ENCODE results near the gene SCO2.

The SCO2 gene, protein sequence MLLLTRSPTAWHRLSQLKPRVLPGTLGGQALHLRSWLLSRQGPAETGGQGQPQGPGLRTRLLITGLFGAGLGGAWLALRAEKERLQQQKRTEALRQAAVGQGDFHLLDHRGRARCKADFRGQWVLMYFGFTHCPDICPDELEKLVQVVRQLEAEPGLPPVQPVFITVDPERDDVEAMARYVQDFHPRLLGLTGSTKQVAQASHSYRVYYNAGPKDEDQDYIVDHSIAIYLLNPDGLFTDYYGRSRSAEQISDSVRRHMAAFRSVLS

DNA sequence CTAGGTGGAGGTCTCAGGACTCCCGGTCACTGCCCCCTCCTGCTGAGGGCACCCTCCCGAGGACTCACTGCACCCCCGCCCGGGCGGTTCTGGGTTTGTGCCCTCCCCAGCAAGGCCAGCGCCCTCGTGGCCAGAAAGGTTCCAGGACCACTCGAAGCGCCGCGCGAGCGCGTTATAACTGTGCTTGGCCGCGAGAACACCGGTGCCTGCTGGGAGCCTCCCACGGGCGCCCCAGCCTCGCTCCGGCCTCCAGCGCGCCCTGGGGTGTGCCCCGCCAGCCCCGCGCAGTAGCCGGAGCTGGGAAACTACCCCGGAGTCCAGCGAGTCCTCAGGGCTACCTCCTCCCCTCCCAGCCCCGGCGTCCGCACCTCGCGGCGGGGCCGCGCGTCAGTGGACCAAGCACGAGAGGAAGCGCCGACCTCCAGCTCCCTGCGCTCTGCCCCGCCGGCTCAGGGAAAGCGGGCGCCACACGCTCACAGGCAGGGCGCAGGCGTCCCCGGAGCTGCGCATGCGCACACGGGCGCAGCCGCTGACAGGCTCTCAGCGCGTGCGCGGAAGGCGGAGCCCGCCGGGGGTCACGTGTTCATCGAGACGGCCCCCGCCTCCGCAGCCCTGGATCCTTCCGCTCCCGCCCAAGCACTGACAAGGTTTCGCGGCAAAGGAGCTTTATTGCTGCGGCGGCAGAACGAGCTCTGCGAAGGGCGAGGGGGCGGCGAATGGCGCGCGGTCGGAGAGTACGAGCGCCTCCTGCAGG is at the start of gene SCO2:
Gene SCO2 (minus strand): TSS at position 495 of the 754 bp plus-strand sequence. CDS start 1,187 bp downstream, outside the sequence.
- peak; percentile 95 for DNase-seq (ENCODE audit: low spot score)

DNA sequence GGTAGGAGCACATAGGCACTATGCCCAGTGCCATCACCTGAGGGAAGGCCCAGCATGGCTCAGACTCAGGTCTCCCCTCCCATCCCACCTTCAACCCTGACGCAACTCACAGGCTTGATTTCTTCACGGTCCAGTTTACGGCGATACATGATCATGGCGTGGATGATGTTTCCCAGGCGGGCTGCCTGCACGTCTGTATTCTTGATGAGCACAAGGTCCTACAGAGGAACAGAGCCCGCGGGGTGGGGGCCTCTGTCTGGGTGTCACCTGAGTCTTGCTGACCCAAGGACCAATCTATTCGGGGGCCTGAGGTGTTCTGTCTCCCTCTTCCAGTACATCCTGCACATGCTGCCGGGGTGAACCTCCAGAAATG is 49.0 kb upstream of the SCO2 start:
- DNase-seq (ENCODE audit: low spot score) = no peak

DNA sequence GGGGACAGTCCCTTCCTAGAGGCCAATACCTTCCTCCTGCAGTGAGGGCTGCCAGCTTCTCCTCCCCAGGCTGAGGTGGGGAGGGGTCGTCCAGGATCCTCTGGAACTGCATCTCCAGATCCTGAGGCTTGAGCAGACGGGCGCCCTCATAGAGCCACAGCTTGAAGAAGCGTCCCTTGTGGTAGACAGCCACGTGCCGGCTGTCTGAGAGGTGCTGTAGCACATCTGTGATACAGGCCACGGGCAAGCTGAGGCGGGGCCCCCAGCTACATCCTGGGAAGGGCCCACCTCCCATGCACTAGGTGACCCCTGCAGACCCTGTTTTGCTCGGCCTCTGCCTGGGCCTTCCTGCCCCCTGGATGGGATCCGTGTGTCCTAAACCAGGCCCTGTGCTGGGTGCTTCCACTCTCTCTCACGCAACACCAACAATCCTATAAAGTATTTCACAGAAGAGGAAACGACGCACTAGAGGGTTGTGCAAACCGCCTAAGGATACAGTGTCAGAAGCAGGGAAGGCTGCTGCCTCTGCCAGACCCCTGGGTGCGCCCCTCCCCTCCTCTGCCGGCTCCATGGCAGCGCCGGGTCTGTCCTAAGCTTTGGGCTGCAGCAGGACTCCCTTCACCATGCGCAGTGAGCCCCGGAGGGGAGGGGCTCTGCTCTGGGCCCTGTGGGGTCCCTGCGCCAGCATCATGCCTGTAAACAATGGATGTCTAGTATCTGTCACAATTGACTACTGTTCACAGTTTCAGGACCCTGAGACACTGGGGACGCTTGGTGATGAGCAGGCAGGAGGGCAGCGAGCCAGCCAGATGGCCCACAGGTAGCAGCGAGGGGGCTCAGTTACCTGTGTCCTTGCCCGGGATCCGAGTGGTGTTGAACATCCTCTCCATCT is 48.3 kb upstream of the SCO2 start:
- DNase-seq (ENCODE audit: low spot score) = no peak

DNA sequence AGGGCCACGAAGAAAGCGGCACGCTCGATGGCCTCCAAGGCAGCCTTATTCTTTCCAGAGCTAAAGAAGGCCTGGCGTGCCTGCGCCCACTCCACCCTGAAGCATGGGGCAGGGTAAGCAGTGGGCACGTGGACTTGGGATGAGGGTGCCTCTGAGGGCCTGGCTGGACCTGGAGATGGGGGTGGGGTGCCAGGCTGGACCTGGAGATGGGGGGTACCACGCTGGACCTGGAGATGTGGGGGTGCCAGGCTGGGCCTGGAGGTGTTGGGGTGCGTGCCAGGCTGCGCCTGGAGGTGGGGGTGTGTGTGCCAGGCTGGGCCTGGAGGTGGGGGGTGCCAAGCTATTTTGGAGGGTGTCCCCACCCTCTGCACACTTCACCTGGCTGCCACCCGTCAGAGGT is 47.6 kb upstream of the SCO2 start:
- no peak for DNase-seq (ENCODE audit: low spot score)

DNA sequence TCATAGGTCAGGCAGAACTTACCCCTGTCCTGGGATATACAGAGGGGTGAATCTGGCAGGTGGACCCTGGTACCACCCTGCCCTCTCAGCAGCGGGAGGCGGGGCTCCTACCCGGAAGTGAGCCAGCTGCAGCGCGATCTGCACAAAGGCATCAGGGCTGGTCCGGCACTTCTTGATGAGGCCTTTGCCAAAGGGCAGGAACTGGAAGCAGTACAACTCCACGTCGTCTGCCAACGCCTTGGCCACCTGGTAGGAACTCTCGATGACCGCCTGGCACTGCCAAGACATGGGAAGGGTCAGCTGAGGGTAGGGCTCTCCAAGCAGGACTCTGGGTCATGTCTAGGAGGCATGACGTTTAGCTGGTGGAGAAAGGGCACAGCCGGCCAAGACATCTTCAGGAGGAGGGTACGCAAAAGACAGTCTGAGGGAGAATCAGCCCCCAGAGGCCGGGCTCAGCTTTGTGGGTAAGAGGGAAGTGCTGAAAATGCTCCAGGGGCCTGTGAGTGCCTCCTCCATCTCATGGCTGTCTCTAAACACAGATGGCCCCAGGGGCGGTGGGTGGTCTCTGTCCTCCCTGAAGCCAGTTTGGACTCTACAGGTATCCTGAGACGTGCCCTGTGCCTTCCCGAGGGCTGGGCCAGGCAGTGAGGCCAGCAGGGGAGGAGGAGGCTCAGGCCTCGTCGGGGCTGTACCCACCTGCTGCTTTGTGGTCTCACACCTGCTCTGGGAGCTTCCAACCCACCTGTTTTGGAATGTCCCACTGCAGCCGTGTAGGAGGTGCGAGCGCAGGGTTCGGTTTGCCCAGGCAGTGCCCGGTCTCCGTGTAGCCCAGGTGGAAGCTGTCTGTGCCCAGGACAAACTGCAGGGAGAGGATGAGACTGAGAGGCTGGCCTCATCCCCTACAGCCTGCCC is 46.1 kb upstream of the SCO2 start:
- no peak for DNase-seq (ENCODE audit: low spot score)

DNA sequence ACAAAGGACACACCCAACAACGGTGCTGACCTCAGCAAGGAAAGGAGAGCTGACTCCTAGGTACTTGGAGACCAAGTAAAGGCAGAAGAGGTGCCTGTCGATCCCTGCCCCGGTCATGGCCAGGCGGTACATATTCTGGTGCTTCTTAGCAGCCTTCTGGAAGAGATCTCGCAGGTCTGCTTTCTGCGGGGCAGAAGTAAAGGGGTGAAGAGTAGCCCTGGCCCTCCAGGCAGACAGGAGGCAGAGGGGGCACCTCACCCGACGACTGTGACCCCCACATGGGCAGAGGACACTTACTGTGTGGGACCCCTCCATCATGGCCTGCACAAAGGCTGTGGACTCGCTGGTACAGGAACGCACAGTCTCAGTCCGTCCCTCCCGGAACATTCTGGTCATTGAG is 45.5 kb upstream of the SCO2 start:
- no peak for DNase-seq (ENCODE audit: low spot score)

DNA sequence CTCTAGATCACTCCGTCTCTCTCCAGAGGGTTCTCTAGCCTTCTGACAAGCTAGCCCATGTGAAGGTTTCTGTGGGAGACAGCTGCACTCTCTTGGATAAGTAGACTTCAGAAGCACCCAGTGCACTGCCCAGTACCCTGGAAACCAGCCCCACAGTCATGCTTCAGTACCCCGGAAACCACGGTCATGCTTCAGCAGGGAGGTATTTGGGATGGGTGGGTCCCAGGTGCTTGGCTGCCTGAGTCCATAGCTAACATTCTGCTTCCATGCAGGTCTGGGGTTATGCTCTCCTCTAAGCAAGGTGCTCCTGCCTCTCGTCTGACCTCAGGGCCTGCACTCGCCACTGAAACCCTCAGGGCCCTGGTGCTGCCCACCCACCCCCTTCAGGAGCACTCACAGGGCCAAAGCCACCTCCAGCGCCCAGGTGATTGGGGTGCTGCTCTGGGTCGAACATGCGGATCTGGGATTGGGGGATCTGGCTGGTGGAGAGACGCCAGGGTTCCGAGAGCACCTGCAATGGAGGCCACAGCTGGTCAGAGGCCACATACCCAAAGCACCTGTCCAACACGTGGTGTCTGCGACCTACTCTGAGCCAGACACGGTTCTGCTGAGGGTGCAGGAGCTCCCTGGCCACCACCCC is 44.6 kb upstream of the SCO2 start:
- DNase-seq (ENCODE audit: low spot score) = no peak

DNA sequence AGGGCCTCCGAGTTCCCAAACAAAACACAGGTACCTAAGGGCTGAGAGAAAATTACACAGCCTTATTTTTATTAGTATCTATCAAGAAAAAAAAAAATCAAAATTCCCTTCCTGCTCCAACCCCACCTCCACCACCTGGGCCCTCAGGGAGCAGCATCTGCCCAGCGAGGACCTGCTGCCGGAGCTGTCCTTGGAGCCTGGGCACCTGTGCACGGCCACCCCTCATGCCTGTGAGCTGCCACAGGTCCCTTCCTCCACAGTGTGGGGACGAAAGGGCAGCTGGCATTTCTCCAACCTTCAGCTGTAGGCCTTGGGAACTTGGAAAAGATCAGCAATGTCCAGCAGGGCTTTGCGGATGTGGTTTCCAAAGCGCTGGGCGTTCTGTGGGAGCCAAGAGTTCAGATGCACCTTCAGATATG is 43.7 kb upstream of the SCO2 start:
- DNase-seq (ENCODE audit: low spot score) = no peak

DNA sequence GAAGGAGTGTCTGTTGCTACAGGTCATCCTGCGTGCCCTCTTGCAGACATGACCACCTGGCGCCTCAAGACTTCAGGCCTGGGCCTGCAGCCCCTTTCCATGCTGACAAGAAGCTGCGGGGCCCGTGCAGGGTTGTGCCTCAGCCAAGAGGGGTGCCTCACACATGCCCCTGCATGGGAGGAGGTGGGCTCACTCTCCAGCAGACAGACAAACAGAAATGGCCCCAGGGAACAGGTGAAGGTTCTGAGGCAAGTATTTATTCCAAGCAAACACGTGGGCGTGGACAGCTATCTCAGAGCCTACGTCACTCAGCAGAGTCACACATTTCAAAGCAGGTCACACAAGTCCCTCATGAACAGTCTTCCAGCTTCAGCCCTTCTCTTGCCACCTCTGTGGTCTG is 43.2 kb upstream of the SCO2 start:
- no peak for DNase-seq (ENCODE audit: low spot score)

DNA sequence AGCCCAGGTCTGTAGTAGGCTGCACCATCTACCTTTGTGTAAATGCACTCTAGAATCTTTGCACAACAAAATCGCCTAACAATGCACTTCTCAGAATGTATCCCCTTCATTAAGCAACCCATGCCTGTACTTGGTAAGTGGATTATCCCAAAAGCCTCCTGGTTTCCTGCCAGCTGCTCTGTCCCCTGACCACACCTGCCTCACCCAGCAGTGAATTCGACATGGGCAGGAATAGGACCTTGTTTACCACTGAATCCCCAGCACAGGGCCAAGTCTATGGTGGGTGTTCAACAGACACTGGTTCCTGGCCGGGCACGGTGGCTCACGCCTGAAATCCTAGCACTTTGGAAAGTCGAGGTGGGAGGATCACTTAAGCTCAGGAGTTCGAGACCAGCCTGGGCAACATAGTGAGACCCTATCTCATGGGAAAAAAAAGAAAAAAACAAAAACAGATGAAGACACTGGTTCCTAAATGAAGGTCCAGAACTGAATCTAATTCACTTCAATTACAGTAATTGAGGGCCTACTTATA is 42.4 kb upstream of the SCO2 start:
- no peak for DNase-seq (ENCODE audit: low spot score)

DNA sequence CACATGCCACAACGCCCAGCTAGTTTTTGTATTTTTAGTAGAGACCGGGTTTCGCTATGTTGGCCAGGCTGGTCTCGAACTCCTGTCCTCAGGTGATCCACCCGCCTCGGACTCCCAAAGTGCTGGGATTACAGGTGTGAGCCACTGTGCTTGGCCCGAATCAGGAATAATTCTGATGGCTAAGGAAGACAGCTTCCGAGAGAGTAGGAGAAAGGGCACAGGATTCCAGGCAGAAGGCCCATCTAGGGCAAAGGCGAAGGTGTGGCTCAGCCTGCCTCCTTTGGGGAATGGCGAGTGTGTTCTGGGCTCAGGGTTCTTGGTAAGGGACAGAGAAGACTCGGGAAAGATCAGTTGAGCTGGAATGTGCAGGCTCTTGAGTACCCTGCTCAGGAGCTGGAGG is 38.9 kb upstream of the SCO2 start:
- DNase-seq (ENCODE audit: low spot score) = no peak

DNA sequence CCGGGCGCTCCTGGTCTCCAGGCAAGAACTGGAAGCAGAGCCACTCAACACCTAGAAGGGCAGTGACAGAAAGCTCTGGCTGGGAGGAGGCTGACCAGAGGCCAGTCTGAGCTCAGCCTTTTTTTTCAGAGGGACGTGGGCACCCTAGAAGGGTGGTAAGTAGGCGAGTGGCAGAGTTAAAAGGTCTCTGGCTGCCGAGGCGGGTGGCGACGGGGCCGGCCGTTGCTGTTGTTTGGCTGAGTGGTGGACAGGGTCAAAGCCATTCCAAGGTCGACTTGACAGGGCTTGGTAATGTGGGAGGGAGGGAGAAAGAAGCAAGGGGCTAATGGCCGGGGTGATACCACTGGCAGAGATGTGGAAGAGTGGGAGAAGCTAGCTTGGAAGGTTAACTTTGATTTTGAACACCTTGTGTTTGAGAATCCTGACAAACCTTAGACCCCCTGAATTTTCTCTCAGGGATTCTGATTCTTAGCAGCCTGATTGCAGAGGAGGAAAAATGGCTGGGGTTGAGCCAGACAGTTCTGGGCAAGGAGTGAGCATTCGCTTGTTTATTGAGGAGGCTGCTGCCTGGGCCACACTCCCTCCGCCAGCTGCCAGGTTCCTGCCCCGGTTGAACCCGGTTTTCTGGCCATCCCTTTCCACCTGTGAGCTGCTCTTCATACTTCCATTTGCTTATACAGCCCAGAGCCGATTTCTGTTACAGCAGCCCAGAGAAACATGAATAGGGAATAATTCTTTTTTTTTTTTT is 38.2 kb upstream of the SCO2 start:
- peak; percentile 59 for DNase-seq (ENCODE audit: low spot score)

DNA sequence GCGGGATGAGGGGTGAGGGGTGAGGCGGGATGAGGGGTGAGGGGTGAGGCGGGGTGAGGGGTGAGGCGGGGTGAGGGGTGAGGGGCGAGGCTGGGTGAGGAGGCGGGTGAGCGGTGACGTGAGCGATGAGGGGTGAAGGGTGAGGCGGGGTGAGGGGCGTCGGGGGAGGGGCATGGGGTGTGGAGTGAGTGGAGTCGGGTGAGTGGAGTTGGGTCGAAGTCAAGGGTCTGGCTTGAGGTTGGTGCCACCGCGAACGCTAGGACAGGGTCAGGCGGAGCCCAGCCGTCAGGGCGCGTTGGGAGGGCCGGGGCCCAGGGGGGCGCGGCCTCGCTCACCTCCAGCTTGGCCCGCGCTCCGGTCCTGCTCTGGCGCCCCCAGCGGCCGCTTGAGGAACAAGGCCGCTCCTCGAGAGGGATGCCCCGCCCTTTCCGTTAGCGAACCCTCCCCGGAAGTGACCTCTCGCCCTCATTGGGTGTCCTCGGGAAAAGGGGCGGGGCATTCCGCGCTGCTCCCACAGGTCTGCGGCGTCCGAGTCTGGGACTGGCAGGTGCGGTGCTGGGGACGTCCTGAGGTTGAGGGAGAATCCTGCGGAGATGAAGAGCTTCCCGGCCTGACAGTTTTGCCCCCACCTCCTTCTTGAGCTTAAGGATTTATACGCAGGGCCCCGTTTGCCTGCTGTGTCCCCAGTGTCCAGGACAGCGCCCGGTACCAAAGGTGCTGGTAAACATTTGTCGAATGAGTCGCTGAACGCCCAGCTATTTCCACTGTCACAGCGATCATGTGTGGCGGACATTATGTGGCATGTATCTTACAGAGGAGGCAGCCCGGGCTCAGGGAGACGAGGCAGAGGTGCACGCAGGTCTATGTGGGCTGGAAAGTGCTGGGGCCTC is 37.4 kb upstream of the SCO2 start, which contains the start of gene SYCE3:
Gene SYCE3 (minus strand): TSS at position 397 of the 890 bp plus-strand sequence. CDS start 6,514 bp downstream, outside the sequence.
- DNase-seq (ENCODE audit: low spot score) = peak; percentile 98

DNA sequence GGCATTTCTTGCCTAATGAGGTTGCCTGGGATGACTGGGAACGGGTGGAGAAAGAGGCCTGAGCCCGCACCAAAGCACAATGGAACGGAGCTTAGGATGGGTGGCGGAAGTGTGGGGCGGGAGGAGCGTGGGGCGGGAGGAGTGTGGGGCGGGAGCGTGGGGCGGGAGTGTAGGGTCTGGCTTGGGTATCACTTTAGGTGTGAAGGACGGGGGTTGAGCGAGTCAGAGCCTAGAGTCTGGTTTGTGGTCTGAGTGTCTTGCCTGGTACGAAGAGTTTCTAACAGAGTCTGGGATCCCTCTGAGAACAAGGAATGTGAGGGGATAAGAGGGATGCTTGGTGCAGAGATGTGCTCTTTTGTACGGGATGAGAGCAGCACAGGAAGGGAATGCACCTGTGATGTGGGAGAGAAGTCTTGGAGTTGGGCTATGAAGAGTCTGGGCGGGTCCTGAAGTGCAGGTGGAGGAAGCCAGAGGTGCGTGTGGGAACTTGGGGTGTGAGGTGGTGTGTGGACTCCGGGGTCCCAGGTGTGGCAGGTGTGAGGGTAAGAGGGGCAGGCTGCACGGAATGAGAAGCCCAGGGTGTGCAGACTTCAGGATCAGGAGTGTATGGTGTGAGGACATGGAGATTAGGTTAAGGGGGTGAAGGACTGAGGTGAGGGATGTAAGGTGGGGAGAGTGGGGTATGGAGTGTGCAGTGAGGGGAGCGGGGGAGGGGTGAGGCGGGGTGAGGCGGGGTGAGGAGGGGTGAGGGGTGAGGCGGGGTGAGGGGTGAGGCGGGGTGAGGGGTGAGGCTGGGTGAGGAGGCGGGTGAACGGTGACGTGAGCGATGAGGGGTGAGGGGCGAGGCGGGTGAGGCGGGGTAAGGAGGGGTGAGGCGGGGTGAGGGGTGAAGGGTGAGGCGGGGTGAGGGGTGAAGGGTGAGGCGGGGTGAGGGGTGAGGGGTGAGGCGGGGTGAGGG is 36.3 kb upstream of the SCO2 start:
- DNase-seq (ENCODE audit: low spot score) = no peak

DNA sequence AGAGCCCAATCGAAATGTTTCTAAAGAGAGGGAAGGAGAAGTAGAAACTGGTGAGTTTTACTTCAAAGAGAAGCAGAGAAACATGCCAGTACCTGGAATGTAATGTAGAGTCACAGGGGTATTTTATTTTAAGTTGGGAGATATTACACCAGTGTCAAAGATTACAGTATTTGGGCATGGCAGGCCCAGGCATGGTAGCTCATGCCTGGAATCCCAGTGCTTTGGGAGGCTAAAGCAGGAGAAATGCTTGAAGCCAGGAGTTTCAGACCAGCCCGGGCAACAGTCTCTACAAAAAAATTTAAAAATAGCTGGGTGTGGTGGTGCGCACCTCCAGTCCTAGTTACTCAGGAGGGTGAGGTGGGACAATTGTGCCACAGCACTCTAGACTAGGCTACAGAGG is 34.6 kb upstream of the SCO2 start:
- DNase-seq (ENCODE audit: low spot score) = no peak

DNA sequence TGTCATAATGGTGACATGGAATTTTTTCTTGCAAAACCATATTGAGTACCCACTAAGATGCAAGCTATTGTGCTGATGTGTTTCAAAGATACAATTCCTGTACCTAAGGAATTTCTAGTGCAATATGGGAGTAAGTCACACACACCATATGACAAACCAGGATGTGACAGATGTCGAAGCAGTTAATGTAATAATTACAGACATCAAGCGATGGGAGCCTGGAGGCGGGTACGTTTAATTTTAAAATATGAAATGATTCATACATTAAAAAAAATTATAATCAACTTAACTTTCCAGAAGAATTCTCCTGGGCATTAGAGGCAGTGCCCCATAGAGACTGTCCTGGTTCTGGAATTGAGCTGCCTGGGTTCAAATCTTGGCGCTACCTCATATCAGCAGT is 31.3 kb upstream of the SCO2 start:
- no peak for DNase-seq (ENCODE audit: low spot score)

DNA sequence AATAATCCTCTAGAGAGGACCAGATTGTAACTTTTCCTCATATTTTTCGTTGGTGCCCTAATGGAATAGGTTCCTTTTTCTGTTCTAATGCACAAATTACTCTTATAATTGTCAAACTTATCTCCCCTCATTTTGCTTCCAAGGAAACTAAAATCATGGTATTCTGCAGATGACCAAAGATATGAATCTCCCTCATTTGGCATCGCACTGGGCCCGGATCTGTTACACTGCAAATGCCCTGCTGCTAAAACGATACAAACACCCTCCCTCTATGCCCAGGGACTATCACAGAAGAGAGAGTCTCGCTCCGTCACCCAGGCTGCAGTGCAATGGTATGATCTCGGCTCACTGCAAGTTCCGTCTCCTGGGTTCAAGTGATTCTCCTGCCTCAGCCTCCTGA is 27.9 kb upstream of the SCO2 start:
- no peak for DNase-seq (ENCODE audit: low spot score)

All from cerebellar cortex (tissue), 1 donor.